Measurements from ENCODE around the gene OR4C12. TPM values are rescaled to one million over a fixed set of nuclear protein-coding genes. Genes with fewer than 3 reads are reported as not detected.
"Not testable (repeated sequence)": the region's sequence is repeated elsewhere in the genome, so short reads cannot be mapped to it uniquely, and the experiment has no call there.

Gene OR4C12
- not detected in 2 replicates for polyA plus RNA-seq (2013)

DNA sequence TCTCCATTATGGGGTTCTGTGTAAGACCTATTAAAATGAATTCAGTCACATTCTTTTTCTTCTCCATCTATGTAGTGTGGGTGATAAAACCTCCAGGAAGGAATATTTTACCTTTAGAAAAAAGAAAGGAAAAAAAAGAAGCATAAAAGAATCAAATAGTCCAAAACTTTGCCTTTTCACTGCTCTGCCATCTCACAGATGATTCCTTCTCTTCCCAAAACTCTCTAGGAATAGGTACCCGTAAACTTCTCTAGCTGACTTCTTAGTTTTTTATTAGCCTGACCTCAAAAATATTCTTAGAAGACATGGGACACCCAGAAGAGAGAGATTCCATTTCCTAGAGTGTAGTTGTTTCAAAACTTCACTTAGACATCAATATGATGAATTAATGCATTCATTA, at the start of gene OR4C12:
Gene OR4C12 (minus strand): TSS at position 101 of the 400 bp plus-strand sequence. CDS start 34 bp downstream, at position 67.
- H3K4ac ChIP-seq (ENCODE audit: low read depth, low read length); H4K91ac ChIP-seq (ENCODE audit: low read depth, low read length); H3K4me2 ChIP-seq (ENCODE audit: low read length); DNase-seq; H3K9ac ChIP-seq (ENCODE audit: low read length); H2BK12ac ChIP-seq (ENCODE audit: low read length); H3K79me2 ChIP-seq (ENCODE audit: control insufficient read depth, insufficient read depth, low read length, poor library complexity); H3K27me3 ChIP-seq (ENCODE audit: insufficient read depth, low read length); H2AK5ac ChIP-seq (ENCODE audit: low read length); H4K8ac ChIP-seq (ENCODE audit: low read depth, low read length); H3K14ac ChIP-seq (ENCODE audit: low read length); H3K9me3 ChIP-seq (ENCODE audit: insufficient read depth, low read depth, low read length); H3K36me3 ChIP-seq (ENCODE audit: control insufficient read depth in 1 of 2, insufficient read depth in 2 of 2, low read length in 2 of 2); H3K79me1 ChIP-seq (ENCODE audit: low read length); H2BK5ac ChIP-seq (ENCODE audit: low read depth, low read length, poor library complexity); H3K27ac ChIP-seq (ENCODE audit: low read depth, low read length); H3K4me3 ChIP-seq (ENCODE audit: low read depth, low read length); H2BK120ac ChIP-seq (ENCODE audit: insufficient read depth, low read length, poor library complexity); H4K12ac ChIP-seq (ENCODE audit: low read depth, low read length); H3K18ac ChIP-seq (ENCODE audit: low read length); H3K23ac ChIP-seq (ENCODE audit: low read length); H3K4me1 ChIP-seq (ENCODE audit: control insufficient read depth in 1 of 2, insufficient read depth in 2 of 2, low read length in 2 of 2); H2AFZ ChIP-seq (ENCODE audit: insufficient read depth, low read length, poor library complexity): not testable (repeated sequence)
- WGBS (ENCODE audit: extremely low coverage, insufficient coverage, insufficient read length): no CpG with 5 or more reads among the region's 1 CpG

DNA sequence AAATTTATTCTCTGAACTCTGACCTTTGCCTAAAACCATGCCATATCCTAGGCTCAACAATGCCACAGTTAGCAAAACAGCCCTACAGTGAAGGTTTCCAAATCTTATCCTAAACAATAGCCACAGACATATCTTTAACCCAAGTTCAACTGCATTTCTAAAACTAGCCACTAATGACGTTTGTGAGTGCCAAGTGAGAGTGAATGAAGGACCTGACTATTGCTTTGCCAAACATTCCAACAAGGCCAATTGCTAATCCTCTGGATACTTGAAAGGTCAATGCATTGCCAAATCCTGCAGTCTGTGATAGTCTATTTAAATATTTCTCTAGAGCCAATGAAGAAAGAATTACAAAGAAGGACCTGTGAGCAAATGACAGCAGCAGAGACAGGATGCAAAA, 47.9 kb upstream of the OR4C12 start:
- H4K8ac ChIP-seq (ENCODE audit: low read depth, low read length): no peak overlapping the region
- H3K4me2 ChIP-seq (ENCODE audit: low read length): no peak overlapping the region
- H3K4me3 ChIP-seq (ENCODE audit: low read depth, low read length): no peak overlapping the region
- H3K79me2 ChIP-seq (ENCODE audit: control insufficient read depth, insufficient read depth, low read length, poor library complexity): no peaks in the 10 kb centered on the region
- no peak overlapping the region for H4K12ac ChIP-seq (ENCODE audit: low read depth, low read length)
- no peaks in the 10 kb centered on the region for H3K36me3 ChIP-seq (ENCODE audit: control insufficient read depth in 1 of 2, insufficient read depth in 2 of 2, low read length in 2 of 2)
- WGBS (ENCODE audit: extremely low coverage, insufficient coverage, insufficient read length): no CpG with 5 or more reads among the region's 1 CpG
- no peak for DNase-seq
- no peak overlapping the region for H4K91ac ChIP-seq (ENCODE audit: low read depth, low read length)
- no peak overlapping the region for H3K9ac ChIP-seq (ENCODE audit: low read length)
- H3K14ac ChIP-seq (ENCODE audit: low read length): no peak overlapping the region
- H3K23ac ChIP-seq (ENCODE audit: low read length): no peak overlapping the region
- H2BK5ac ChIP-seq (ENCODE audit: low read depth, low read length, poor library complexity): no peak overlapping the region
- H2AFZ ChIP-seq (ENCODE audit: insufficient read depth, low read length, poor library complexity): no peak overlapping the region
- H3K27me3 ChIP-seq (ENCODE audit: insufficient read depth, low read length): no peaks in the 10 kb centered on the region
- peaks cover 17% of the 10 kb centered on the region for H3K9me3 ChIP-seq (ENCODE audit: insufficient read depth, low read depth, low read length)
- no peak overlapping the region for H3K4ac ChIP-seq (ENCODE audit: low read depth, low read length)
- no peak overlapping the region for H2AK5ac ChIP-seq (ENCODE audit: low read length)
- H2BK12ac ChIP-seq (ENCODE audit: low read length): no peak overlapping the region
- H3K18ac ChIP-seq (ENCODE audit: low read length): no peak overlapping the region
- H2BK120ac ChIP-seq (ENCODE audit: insufficient read depth, low read length, poor library complexity): no peak overlapping the region
- no peaks in the 10 kb centered on the region for H3K79me1 ChIP-seq (ENCODE audit: low read length)
- H3K4me1 ChIP-seq (ENCODE audit: control insufficient read depth in 1 of 2, insufficient read depth in 2 of 2, low read length in 2 of 2): no peaks in the 10 kb centered on the region
- H3K27ac ChIP-seq (ENCODE audit: low read depth, low read length): no peak overlapping the region

DNA sequence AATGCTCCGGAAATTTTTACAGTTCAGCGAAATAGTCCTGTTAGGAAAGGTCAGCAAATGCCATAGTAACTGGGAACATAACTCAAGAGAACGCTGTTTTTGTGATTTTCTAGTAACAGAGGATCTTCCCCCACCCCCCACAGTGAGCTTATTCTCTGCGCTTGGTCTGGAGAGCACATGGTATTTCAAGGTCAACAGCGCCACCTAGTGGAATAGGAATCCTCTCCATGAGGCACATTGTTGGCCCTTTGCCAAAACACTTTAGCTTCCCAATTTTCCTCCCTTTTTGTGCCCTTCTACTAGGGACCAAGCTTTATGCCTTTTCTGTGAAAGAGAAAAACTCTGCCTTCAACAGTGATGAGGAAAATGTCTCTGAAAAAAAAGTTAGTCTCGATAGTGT, 13.2 kb upstream of the OR4C12 start:
- H3K4me1 ChIP-seq (ENCODE audit: control insufficient read depth in 1 of 2, insufficient read depth in 2 of 2, low read length in 2 of 2): no peaks in the 10 kb centered on the region
- no peak overlapping the region for H2AFZ ChIP-seq (ENCODE audit: insufficient read depth, low read length, poor library complexity)
- H2BK120ac ChIP-seq (ENCODE audit: insufficient read depth, low read length, poor library complexity): no peak overlapping the region
- no peak overlapping the region for H2BK12ac ChIP-seq (ENCODE audit: low read length)
- H4K91ac ChIP-seq (ENCODE audit: low read depth, low read length): no peak overlapping the region
- no peak overlapping the region for H3K4me3 ChIP-seq (ENCODE audit: low read depth, low read length)
- H3K23ac ChIP-seq (ENCODE audit: low read length): no peak overlapping the region
- no peak overlapping the region for H4K8ac ChIP-seq (ENCODE audit: low read depth, low read length)
- no peak overlapping the region for H3K27ac ChIP-seq (ENCODE audit: low read depth, low read length)
- DNase-seq: peak in 1 of 2 donors; percentile 43
- H3K27me3 ChIP-seq (ENCODE audit: insufficient read depth, low read length): no peaks in the 10 kb centered on the region
- no peaks in the 10 kb centered on the region for H3K79me2 ChIP-seq (ENCODE audit: control insufficient read depth, insufficient read depth, low read length, poor library complexity)
- no peak overlapping the region for H3K14ac ChIP-seq (ENCODE audit: low read length)
- no peaks in the 10 kb centered on the region for H3K36me3 ChIP-seq (ENCODE audit: control insufficient read depth in 1 of 2, insufficient read depth in 2 of 2, low read length in 2 of 2)
- no peaks in the 10 kb centered on the region for H3K79me1 ChIP-seq (ENCODE audit: low read length)
- H3K4me2 ChIP-seq (ENCODE audit: low read length): no peak overlapping the region
- no peak overlapping the region for H2BK5ac ChIP-seq (ENCODE audit: low read depth, low read length, poor library complexity)
- H2AK5ac ChIP-seq (ENCODE audit: low read length): no peak overlapping the region
- H3K4ac ChIP-seq (ENCODE audit: low read depth, low read length): no peak overlapping the region
- H3K9me3 ChIP-seq (ENCODE audit: insufficient read depth, low read depth, low read length): peaks cover 4% of the 10 kb centered on the region
- no peak overlapping the region for H3K18ac ChIP-seq (ENCODE audit: low read length)
- no peak overlapping the region for H3K9ac ChIP-seq (ENCODE audit: low read length)
- no peak overlapping the region for H4K12ac ChIP-seq (ENCODE audit: low read depth, low read length)
- no CpG with 5 or more reads among the region's 6 CpGs for WGBS (ENCODE audit: extremely low coverage, insufficient coverage, insufficient read length)

DNA sequence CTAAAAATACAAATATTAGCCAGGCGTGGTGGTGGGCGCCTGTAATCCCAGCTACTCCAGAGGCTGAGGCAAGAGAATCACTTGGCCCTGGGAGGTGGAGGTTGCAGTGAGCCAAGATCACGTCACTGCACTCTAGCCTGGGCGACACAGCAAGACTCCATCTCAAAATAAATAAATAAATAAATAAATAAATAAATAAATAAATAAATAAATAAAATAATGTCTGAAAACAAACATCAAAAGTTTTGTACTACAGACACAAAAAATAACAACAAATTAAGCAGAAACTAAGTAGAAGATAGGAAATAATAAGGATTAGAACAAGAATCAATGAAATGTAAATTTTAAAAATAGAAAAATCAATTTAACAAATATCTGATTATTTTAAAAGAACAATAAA, 8.9 kb downstream of the OR4C12 start:
- DNase-seq; H3K9me3 ChIP-seq (ENCODE audit: insufficient read depth, low read depth, low read length); H3K79me1 ChIP-seq (ENCODE audit: low read length); H2AK5ac ChIP-seq (ENCODE audit: low read length); H3K14ac ChIP-seq (ENCODE audit: low read length); H3K4me1 ChIP-seq (ENCODE audit: control insufficient read depth in 1 of 2, insufficient read depth in 2 of 2, low read length in 2 of 2); H3K27ac ChIP-seq (ENCODE audit: low read depth, low read length); H3K4me2 ChIP-seq (ENCODE audit: low read length); H2BK5ac ChIP-seq (ENCODE audit: low read depth, low read length, poor library complexity); H2BK12ac ChIP-seq (ENCODE audit: low read length); H4K12ac ChIP-seq (ENCODE audit: low read depth, low read length); H4K8ac ChIP-seq (ENCODE audit: low read depth, low read length); H3K36me3 ChIP-seq (ENCODE audit: control insufficient read depth in 1 of 2, insufficient read depth in 2 of 2, low read length in 2 of 2); H3K23ac ChIP-seq (ENCODE audit: low read length); H3K4me3 ChIP-seq (ENCODE audit: low read depth, low read length); H2AFZ ChIP-seq (ENCODE audit: insufficient read depth, low read length, poor library complexity); H3K79me2 ChIP-seq (ENCODE audit: control insufficient read depth, insufficient read depth, low read length, poor library complexity); H4K91ac ChIP-seq (ENCODE audit: low read depth, low read length); H3K9ac ChIP-seq (ENCODE audit: low read length); H2BK120ac ChIP-seq (ENCODE audit: insufficient read depth, low read length, poor library complexity); H3K4ac ChIP-seq (ENCODE audit: low read depth, low read length); H3K18ac ChIP-seq (ENCODE audit: low read length); H3K27me3 ChIP-seq (ENCODE audit: insufficient read depth, low read length): not testable (repeated sequence)
- WGBS (ENCODE audit: extremely low coverage, insufficient coverage, insufficient read length): no CpG with 5 or more reads among the region's 4 CpGs

Measured in trophoblast cell (in vitro differentiated cells and primary cell).